Suprapubic skin (tissue), 4 donors: ENCODE measurements around the gene DOCK11.

Experiments used
- CTCF ChIP-seq, 2 donors: fragments of 200-600 bp in 1 of 2; fragments of 450-650 bp in 1 of 2; sonication (generic) in 1 of 2; IDR thresholded peaks; one replicate each; pipeline ENCODE4 v1.5.1; 2016 to 2019; ENCODE audit warnings: antibody characterized with exemption in 2 of 2, mild to moderate bottlenecking in 1 of 2, moderate library complexity in 1 of 2
- EP300 ChIP-seq: sonication (generic); formaldehyde crosslinking; IDR thresholded peaks from one replicate; pipeline ENCODE4 v1.6.1; 2017; ENCODE audit warnings: antibody characterized with exemption
- POLR2A ChIP-seq, 2 donors: fragments of 450-650 bp; IDR thresholded peaks; one replicate each; pipeline ENCODE4 v1.6.1; 2017; ENCODE audit warnings: antibody characterized with exemption in 2 of 2, mild to moderate bottlenecking in 2 of 2, moderate library complexity in 2 of 2
- POLR2AphosphoS5 ChIP-seq, 3 donors: sonication (generic); formaldehyde crosslinking; IDR thresholded peaks; one replicate each; pipeline ENCODE4 v1.6.1; 2017; ENCODE audit warnings: antibody characterized with exemption in 3 of 3

- TF ChIP-seq CTCF (IDR thresholded peaks at IDR 0.05): no peak
- TF ChIP-seq EP300: no peak
- no peak for TF ChIP-seq POLR2AphosphoS5 (IDR thresholded peaks at IDR 0.05)
- TF ChIP-seq POLR2A (IDR thresholded peaks at IDR 0.05): no peak
Observed at GRCh38 chrX:118698516-118699170, 203.0 kb downstream of the DOCK11 start.
